ES-I3 (cell line): ENCODE data around the gene RPUSD3.

Source experiments
- H3K36me3 ChIP-seq: 2 replicates; pipeline ENCODE4 v1.6.1; 2013; ENCODE audit warnings: mild to moderate bottlenecking, low read length, control low read depth, moderate library complexity; ENCODE audit not compliant: insufficient read depth
- H3K4me1 ChIP-seq: 2 replicates; pipeline ENCODE4 v1.6.1; 2013; ENCODE audit warnings: mild to moderate bottlenecking, control low read depth, low read length; ENCODE audit not compliant: insufficient read depth
- H3K9ac ChIP-seq: 2 replicates; pipeline ENCODE4 v1.6.1; 2013; ENCODE audit warnings: low read depth, mild to moderate bottlenecking, low read length, moderate library complexity
- H3K9me3 ChIP-seq: 2 replicates; pipeline ENCODE4 v1.6.1; 2013; ENCODE audit warnings: mild to moderate bottlenecking, low read length, moderate library complexity; ENCODE audit not compliant: control insufficient read depth, insufficient read depth

The RPUSD3 gene

DNA sequence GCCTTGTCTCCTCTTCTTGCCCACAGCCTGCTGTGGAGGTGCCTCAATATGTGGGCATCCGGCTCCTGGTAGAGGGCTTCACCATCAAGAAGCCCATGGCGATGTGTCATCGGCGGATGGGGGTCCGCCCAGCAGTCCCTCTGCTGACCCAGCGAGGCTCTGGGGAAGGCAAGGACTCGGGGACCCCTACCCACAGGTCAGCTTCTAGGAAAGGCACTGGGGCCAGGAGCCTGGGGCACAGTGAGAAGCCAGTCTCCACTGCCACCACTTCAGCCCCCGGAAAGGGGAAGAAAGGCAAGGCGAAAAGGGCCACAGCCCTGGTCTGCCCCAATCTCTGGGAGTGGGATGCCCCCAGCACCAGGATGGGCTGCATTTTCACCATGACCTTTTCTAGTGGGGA, 10.7 kb downstream of the RPUSD3 start:
- no peak overlapping the region for H3K9ac ChIP-seq

DNA sequence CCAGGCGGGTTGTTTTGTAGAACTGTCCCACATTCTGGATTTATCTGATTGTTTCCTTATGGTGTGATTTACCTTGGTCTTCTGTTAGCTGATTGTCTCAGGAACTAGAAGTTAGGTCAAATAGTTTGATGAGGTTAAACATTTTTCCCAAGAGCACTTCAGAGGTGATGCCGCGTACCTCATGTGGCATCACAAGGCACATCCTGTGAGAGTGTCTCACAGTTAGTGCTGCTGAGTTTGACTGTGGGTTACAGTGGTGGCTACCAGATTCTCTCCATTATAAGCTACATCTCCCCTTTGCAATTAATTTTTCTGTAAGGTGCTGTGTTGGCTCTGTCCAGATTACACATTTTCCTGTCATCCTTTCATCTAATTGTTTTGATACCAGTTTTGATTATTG, 12.6 kb downstream of the RPUSD3 start:
- Histone ChIP-seq H3K9me3 (no peaks in the 10 kb centered on the region), H3K36me3 (no peaks in the 10 kb centered on the region; the same call in 1 of the 2 replicates)

More for the DNA sequence above, 10.7 kb downstream of the RPUSD3 start:
- Histone ChIP-seq H3K4me1 (no peaks in the 10 kb centered on the region), H3K36me3 (peaks cover 6% of the 10 kb centered on the region), H3K9me3 (no peaks in the 10 kb centered on the region)

DNA sequence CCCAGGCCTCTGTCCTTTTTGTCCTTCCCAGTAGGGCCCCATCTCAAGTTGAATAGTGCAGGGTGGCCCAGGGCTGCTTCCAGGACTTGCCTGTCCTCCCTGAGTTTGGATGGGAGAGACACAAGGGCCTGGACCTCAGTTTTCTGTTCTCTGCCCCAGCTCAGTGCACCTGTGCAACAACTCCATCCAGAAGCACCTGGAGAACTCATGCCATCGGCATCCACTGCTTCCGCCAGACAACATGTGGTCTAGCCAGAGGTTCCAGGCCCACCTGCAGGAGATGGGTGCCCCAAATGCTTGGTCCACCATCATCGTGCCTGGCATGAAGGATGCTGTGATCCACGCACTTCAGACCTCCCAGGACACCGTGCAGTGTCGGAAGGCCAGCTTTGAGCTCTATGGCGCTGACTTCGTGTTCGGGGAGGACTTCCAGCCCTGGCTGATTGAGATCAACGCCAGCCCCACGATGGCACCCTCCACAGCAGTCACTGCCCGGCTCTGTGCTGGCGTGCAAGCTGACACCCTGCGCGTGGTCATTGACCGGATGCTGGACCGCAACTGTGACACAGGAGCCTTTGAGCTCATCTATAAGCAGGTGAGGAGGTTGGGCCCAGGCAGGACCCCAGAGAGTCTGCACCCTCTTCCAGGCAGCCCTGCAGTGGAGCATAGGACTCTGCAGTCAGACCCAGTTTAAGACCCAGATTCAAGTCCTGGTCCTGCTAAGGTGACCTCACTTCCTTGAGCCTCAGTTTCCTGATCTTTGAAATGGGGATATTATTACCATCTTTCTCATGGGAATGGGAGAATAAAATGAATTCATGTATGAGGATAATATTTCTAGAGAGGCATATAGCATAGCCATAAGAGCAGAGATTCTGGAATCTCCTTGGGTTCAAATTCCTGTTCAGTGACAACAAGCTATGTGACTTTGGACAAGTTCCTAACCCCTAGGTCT, 14.7 kb downstream of the RPUSD3 start:
- no peaks in the 10 kb centered on the region for H3K9me3 ChIP-seq
- H3K36me3 ChIP-seq: no peaks in the 10 kb centered on the region
- H3K4me1 ChIP-seq: no peaks in the 10 kb centered on the region
- no peak overlapping the region for H3K9ac ChIP-seq

More for the DNA sequence above, 12.6 kb downstream of the RPUSD3 start:
- Histone ChIP-seq H3K4me1 (no peaks in the 10 kb centered on the region), H3K9ac (no peak overlapping the region)

DNA sequence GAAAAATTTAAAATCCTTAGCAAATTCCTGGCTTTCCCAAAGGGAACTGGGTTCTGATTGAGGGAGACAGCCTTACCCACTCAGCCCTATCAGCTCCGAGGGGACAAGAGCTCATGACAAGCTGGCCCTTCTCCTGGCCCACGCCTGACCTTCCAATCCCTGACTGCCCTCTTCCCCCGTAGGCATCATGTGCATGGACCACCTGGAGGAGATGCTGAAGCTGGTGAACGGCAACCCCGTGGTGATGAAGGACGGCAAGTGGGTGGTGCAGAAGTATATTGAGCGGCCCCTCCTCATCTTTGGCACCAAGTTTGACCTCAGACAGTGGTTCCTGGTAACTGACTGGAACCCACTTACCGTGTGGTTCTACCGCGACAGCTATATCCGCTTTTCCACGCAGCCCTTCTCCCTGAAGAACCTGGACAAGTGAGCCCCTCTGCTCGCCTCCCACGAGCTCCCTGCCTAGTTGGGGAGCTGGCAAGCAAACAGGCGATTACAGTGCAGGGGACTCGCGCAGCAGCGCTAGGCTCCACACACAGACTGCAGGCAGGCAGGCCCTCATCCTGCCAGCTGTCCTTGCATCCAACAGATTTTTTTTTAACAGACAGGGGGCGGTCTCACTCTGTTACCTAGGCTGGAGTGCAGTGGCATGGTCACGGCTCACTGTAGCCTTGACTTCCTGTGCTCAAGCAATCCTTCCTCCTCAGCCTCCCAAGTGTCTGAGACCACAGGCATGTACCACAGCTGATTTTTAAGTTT, 16.8 kb downstream of the RPUSD3 start:
- H3K4me1 ChIP-seq: no peaks in the 10 kb centered on the region
- no peaks in the 10 kb centered on the region for H3K9me3 ChIP-seq
- no peak overlapping the region for H3K9ac ChIP-seq
- no peaks in the 10 kb centered on the region for H3K36me3 ChIP-seq

DNA sequence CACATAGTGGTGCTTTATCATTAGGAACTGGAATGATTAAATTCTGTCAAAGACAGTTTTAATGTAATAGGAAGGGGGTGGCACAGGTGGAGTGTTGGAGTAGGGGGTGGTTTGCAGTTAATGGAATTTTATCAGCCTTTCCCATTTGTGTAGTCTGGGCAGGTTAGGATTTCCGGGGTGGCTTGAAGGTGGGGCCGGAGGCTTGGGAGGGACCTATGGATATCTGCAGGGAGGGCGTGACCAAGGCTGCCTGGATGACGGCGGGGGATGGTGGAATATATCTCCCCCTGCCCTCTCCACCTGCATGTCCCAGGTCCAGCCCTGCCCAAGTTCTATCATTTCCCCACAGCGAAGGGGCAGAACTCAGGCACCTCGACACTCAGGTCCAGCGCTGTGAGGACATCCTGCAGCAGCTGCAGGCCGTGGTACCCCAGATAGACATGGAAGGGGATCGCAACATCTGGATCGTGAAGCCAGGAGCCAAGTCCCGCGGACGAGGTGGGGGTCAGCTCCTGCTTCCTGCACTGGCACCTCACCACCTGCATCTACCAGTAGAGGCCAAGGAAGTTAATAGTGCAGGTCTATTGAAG, 18.3 kb downstream of the RPUSD3 start:
- no peaks in the 10 kb centered on the region for H3K36me3 ChIP-seq
- no peaks in the 10 kb centered on the region for H3K4me1 ChIP-seq
- H3K9ac ChIP-seq: no peak overlapping the region
- no peaks in the 10 kb centered on the region for H3K9me3 ChIP-seq

DNA sequence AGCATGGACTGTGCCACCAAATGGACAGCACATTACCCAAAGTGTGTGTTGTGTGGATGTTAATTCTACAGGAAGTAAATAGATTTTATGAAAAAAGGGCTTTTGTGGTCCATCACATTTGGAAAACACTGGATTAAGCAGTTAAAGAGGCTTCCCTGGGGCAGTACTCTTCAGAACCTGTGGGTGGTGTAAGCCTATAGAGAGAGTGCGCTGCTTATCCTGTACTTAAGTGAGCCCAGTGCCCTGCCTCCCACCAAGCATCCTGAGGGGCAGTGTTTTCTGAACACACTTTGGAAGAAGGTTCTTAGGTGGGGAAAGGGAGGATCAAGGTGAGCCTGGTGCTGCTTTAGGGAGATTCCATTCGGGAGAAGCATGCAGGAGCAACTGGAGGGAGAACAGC, 22.9 kb downstream of the RPUSD3 start:
- no peak overlapping the region for H3K9ac ChIP-seq
- H3K9me3 ChIP-seq: no peaks in the 10 kb centered on the region
- H3K4me1 ChIP-seq: no peaks in the 10 kb centered on the region
- no peaks in the 10 kb centered on the region for H3K36me3 ChIP-seq

DNA sequence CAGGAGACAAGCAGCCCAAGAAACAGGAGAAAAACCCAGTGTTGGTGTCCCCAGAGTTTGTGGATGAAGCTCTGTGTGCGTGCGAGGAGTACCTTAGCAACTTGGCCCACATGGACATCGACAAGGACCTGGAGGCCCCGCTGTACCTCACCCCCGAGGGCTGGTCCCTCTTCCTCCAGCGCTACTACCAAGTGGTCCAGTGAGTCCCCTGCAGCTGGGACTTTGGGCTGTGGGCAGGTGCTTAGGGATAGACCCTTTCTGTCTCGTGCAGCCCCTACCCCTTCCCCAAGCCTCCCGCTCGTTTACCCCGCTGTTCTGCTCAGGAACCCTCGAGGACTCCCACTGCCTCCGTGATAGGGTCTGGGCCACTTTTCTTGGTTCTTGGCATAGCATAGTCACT, 23.3 kb downstream of the RPUSD3 start:
- no peaks in the 10 kb centered on the region for H3K36me3 ChIP-seq
- H3K9ac ChIP-seq: no peak overlapping the region

DNA sequence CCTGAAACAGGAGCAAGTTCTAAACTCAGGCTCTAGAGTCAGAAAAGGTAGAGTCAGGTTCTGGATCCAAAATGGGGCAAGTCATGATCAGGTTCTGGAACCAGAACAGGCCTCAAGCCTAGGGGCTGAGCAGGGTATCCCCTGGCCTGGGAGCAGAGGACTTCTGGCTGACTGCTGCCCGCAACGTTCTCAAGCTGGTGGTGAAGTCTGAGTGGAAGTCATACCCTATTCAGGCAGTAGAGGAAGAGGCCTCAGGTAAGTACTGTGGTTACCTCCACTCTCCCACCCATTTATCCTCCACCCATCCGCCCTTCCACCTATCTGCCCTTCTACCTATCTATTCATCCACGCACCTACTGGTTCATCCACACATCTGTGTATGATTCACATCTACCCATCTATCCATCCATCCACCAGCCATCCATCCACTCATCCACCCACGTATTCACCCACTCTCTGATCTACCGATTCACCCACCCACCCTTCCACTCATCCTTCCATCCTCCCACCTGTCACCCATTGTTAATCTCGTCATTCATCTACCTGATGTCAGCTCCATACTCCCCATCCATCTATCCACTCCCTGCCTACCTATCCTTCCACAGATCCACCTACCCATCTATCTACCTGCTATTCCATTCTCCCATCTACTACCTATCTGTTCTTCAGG, 25.0 kb downstream of the RPUSD3 start:
- H3K9ac ChIP-seq: no peak overlapping the region
- H3K4me1 ChIP-seq: no peaks in the 10 kb centered on the region
- no peaks in the 10 kb centered on the region for H3K9me3 ChIP-seq
- no peaks in the 10 kb centered on the region for H3K36me3 ChIP-seq

More for the DNA sequence above, 23.3 kb downstream of the RPUSD3 start:
- Histone ChIP-seq H3K9me3 (no peaks in the 10 kb centered on the region), H3K4me1 (no peaks in the 10 kb centered on the region)

DNA sequence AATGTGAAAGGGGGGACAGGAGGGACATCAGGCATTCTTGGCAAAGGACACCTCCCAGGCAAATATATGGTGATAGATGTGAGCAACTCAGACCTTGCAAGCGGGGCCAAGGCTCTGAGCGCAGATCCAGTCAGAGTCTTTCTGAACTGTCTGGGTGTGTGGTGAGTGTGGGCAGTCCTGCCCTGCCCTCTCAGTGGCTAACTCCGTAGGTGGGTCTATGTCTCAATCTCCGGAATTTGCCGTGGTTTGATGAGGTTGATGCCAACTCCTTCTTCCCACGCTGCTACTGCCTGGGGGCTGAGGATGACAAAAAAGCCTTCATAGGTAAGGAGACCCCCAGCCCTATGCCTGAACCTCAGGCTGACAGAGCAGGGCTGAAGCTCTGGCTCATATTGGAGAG, 26.4 kb downstream of the RPUSD3 start:
- no peaks in the 10 kb centered on the region for H3K4me1 ChIP-seq
- H3K36me3 ChIP-seq: no peaks in the 10 kb centered on the region
- H3K9me3 ChIP-seq: no peaks in the 10 kb centered on the region
- H3K9ac ChIP-seq: no peak overlapping the region

DNA sequence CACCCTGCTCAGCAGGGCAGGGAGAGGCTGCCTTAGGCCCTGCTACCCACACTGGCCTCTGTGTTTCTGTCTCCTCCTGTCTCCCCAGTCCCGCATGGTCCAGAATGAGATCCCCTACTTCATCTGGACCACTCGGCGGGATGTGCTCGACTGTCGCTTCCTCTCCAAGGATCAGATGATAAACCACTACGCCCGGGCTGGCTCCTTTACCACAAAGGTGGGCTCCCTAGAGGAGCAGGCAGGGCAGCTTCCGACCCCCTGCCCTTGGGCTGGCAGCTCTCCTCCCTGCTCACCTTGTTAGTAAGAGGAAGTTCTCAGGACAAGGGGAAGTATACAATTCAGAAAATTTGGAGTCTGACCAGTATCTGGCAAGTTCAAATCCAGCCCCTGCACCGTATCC, 27.8 kb downstream of the RPUSD3 start:
- Histone ChIP-seq H3K4me1 (no peaks in the 10 kb centered on the region), H3K9me3 (no peaks in the 10 kb centered on the region), H3K36me3 (no peaks in the 10 kb centered on the region), H3K9ac (no peak overlapping the region)

DNA sequence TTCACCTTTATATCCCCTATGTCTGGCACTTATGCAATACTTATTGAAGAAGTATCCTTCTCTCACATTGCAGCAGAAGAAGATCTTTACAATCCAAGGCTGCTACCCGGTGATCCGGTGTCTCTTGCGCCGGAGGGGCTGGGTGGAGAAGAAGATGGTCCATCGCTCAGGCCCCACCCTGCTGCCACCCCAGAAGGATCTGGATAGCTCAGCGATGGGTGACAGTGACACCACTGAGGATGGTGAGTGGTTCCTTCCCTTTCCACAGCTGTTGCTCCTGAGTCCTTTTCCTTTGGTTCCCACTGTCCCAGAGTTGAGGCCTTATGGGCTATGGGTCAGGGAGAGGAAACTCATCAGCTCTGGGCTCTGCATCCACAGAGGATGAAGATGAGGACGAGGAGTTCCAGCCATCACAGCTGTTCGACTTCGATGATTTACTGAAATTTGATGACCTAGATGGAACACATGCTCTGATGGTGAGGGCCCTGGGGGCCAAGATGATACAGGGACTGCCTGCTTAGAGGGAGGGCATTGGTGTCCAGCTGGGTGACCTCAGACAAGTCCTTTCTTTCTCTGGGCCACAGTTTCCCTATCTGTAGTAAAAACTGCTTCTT, 30.8 kb downstream of the RPUSD3 start:
- H3K9me3 ChIP-seq: no peaks in the 10 kb centered on the region
- H3K9ac ChIP-seq: no peak overlapping the region
- H3K4me1 ChIP-seq: peaks cover 6% of the 10 kb centered on the region; the same call in 1 of the 2 replicates
- no peaks in the 10 kb centered on the region for H3K36me3 ChIP-seq

DNA sequence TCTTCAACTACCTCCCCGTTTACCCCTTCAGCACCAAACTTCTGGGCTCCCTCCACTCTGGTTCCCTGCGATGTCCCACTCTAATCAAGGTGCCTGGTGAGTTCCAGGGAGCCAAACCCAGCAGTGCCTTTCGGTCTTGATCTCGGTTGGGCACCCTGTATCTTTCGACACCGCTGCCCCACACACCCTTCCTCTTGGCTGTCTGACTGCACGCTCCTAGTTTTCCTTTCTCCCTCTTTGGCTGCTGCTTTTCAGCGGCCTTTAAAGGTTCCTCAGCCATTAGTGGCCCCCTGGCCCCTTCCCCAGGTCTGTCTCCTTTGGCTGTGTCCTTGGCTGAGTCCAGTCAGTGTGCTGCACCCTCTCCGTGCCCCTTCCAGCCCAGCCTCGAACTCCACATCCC, 33.0 kb downstream of the RPUSD3 start:
- Histone ChIP-seq H3K36me3 (peaks cover 2% of the 10 kb centered on the region), H3K9ac (peak overlapping the region; percentile 60; the same call in 1 of the 2 replicates), H3K4me1 (peaks cover 6% of the 10 kb centered on the region; the same call in 1 of the 2 replicates), H3K9me3 (no peaks in the 10 kb centered on the region)

DNA sequence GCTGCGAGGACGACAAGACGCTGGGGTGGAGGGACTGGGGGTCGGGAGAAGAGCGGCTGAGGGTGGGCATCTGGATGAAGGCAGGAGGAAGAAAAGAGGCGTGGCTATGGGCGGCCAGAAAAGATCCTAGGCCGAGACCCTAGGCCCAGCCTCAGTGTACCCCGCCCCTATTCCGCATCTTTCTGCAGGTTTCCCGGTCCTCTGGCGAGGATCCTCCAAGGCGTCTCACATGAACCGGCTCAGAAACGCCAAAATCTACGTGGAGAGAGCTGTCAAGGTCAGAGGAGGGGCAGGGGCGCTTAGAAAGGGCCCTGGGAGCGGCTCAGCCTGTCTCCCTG, 33.4 kb downstream of the RPUSD3 start:
- Histone ChIP-seq H3K4me1 (peaks cover 6% of the 10 kb centered on the region; the same call in 1 of the 2 replicates), H3K36me3 (peaks cover 6% of the 10 kb centered on the region), H3K9me3 (no peaks in the 10 kb centered on the region), H3K9ac (peak overlapping the region; percentile 60)
